Activated CD4-positive, alpha-beta T cell treated with anti-CD3 and anti-CD28 coated beads, Interleukin-2, amount 50 U/mL, for 1 hour (primary cell): ENCODE results near the gene DTNBP1.
A peak's percentile ranks its signal among the peaks of the same experiment; 100 is the strongest.

Experiments
- DNase-seq: peaks from one replicate; pipeline ENCODE4 v3.0.0-alpha.2; 2020

DTNBP1 gene, protein sequence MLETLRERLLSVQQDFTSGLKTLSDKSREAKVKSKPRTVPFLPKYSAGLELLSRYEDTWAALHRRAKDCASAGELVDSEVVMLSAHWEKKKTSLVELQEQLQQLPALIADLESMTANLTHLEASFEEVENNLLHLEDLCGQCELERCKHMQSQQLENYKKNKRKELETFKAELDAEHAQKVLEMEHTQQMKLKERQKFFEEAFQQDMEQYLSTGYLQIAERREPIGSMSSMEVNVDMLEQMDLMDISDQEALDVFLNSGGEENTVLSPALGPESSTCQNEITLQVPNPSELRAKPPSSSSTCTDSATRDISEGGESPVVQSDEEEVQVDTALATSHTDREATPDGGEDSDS

DNA sequence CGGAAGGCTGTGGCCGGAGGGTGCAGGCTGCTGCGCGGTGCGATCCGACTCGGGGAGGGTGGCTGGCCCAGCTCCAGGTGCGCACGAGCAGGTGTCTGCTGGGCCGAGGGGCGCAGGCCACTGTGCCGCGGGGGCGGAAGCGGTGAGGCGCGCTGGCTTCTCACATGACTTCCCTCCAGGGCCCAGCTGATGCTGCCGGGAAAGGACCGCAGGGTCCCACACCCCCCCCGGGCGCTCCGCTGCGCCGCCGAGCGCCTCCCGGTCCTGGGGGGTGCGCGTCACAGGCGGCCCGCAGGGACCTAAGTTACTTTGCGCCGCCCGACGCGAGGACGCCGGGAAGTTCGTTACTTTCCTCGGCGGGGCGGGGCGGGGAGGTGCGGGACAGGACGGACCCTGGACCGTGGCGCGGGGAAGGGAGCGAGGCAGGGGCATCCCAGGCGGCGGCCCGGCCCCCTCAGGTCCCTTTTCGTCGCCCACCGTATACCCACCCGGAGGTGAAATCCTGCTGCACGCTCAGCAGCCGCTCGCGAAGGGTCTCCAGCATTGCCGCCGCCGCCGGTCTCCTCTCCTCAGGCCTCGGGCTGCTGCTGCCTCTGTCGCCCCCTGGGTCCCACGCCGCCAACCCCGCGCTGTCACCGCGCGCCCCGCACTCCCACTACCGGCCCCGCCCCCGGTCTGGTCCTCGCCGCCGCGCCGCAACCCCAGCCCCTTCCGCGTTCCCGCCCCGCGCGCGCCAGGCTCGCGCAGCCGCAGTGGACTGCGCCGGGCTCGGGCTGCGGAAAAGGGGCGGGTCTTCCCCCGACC, at the start of gene DTNBP1:
TSS of gene DTNBP1 (minus strand) at position 703 of the 804 bp plus-strand sequence. CDS start at position 544, 159 bp downstream.
- DNase-seq: peak; percentile 77

DNA sequence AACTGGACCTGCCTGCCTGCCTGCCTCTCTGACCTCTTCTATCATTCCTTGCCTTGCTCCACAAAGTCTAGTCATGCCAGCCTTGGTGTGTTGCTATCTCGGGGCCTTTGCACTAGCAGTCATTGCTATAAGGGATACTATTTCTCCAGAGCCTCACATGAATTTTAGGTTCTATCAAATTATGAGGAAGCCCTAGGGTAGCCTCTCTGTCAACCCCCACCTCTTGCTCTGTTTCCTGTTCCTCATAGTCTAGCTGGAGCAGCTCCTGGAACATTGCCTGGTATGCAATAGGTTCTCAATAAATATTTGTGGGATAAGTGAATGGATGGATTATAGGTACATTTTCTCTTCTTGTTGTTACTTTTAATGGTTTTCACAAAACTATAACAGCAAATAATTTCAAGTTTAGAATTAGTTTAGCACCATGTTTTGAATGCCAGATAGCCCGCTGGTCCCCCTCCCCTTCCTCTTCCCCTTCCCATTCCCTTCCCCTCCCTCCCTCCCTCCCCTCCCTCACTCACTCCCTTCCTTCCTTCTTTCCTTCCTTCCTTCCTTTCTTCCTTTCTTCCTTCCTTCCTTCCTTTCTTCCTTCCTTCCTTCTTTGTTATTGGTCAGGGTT, 46.9 kb upstream of the DTNBP1 start:
- no peak for DNase-seq

DNA sequence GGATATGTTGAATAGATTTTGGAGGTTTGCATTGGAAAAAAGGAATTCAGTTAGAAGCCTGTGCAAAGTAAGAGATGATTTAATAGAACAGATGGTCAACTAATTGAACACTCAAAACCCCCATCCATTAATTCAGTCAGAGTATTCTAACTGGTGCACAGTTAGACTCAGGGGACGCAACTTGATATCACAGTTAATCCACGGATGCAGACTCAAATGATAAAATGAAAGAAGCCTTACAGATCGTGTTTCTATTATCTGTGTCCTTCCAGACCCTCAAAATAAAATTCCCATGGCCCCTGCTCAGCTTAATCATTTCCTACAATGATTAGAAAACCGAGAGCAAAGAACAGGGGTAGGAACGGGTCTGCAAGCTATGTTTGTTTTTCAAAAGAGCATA, 45.4 kb upstream of the DTNBP1 start:
- DNase-seq: no peak

DNA sequence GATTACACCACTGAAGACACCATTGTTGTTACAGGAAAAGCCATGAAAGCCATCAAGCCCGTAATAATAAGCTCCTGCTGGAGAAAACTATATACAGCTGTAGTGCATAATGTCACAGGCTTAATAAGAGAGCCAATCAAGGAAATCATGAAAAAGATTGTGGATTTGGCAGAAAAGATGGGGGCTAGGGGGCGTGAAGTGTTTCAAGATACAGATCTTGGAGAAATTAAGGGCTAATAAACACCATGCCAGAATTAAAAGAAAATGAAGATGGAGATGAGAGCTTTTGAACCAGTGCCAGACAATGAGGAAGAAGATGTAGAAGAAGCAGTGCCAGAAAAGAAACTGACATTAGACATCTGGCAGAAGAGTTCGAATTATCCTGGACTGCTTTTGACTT, 43.2 kb upstream of the DTNBP1 start:
- no peak for DNase-seq

DNA sequence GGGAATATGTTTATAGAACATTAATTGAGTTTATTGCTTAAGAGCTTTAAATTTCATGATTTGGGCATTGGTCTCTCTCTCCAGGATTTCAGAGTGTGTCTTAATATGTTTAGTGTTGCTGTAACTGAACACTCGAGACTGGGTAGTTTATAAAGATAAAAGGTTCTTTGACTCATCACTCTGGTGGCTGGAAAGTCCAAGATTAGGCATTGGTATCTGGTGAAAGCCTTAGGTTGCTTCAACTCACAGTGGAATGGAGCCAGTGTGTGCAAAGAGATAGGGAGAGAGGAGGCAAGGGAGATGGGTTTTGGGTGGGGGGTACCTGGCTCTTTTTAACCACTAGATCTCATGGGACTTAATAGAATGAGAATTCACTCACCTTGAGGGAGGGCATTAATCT, 35.6 kb upstream of the DTNBP1 start:
- no peak for DNase-seq

DNA sequence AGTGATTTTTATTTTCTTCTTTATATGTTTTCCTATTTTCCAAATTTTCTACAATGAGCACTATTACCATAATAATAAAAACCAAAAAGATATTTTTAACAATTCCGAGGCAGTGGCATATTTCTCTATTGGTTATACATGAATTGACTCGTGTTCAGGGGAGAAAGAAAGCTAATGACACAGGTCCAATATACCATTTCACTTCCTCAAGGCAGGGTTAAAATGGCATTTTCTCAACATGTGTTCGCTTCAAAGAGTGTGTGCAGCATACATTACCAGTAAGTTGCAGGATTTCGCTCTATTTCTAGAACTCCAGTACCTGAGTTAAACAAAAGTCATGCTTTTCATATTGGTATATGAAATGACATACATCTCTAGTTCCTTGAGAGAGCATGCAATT, 35.1 kb upstream of the DTNBP1 start:
- no peak for DNase-seq

DNA sequence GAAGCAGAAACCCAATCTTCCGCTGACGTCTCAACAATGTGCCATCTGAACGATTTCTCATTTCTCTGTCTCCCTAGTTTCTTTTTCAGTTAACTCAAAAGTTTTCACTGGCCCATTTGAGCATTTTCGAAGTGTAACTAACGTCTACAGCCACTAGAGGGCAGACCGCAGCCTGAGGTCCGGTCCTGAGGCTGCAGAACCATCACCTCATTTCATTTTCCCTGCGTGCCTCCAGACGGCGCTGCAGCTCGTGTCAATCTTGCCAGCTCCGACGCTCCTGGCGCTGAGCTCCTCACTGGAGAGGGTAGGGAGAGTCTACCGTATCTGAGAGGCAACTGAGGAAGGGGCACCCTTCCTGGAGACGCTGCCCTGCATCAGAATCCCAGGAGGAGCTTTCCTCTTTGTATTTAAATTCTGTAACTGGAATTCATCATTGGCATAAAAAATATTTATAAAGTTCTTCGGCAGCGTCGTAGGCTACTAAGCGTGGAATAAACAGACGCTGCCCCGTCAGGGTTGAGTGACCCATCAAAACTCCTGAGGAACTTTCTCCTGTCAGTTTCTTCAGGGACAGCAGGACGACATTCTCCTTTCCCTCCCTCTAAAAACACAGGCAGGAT, 28.5 kb upstream of the DTNBP1 start:
- DNase-seq: peak; percentile 72

DNA sequence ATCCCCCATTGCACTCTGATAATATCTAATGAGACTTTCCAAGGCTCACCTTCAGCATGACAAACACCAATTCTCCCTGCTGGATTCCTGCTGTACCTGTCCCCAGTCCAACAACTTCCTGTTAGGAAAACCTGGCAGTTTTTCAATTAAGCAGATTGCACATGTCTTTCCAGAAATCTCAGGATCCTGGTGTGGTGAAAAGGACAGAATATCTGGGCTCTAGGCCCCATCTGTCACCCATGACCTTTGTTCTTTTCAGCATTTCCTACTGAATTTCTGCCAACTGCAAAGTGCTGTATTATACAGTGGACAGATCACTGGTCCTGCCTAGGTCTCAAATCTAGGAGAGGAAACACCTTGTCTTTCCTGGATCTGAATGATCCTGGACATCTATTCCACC, 27.7 kb upstream of the DTNBP1 start:
- no peak for DNase-seq

DNA sequence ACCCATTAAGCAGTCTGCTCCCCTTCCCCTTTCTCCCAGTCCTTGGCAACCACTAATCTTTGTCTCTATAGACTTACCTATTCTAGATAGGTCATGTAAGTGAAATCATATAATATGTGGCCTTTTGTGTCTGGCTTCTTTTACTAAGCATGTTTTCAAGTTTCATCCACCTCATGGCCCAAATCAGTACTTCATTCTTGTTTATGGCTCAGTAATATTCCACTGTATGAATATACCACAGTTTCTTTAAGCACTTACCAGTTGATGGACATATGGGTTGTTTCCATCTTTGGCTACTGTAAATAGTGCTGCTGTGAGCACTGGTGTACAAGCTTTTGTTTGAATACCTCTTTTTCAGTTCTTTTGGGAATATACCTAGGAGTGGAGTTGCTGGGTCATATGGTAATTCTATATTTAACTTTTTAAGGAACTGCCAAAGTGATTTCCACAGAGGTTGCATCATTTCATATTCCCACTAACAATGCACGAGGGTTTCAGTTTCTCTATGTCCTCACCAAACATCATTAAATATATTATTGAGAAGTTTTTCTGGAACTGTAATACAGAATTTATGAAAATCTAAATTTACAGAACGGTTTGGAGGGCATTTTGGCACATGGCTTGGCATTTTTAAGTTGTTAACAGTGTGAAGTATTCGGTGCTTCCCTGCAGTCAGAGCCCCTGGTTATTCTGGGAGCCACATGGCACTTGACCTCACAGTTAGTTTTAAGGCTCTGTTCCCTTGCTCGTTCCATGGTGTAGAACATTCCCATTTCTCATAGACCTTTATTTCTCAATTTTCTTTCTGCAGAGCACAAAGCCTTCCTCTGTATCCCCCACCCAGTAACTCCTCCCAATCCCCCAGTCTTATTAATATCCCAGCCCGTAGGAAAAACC, 27.0 kb upstream of the DTNBP1 start:
- no peak for DNase-seq

DNA sequence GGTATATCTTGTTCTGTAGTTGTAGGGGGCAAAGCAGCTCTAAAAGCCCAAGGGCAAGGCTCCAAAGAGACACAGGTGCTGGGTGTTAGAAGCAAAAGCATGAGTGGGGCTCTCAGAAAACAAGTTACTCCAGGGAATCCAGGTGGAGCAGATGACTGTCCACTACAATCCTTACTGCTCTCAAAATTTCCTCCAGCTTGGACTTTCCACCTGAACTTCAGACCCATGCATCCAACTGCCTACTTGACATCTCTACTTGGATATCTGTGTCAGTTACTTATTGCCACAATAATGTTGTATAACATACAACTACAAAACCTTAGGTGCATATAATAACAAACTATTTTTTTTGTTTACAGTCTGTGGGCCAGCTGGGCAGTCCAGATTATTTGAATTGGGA, 22.8 kb upstream of the DTNBP1 start:
- no peak for DNase-seq

DNA sequence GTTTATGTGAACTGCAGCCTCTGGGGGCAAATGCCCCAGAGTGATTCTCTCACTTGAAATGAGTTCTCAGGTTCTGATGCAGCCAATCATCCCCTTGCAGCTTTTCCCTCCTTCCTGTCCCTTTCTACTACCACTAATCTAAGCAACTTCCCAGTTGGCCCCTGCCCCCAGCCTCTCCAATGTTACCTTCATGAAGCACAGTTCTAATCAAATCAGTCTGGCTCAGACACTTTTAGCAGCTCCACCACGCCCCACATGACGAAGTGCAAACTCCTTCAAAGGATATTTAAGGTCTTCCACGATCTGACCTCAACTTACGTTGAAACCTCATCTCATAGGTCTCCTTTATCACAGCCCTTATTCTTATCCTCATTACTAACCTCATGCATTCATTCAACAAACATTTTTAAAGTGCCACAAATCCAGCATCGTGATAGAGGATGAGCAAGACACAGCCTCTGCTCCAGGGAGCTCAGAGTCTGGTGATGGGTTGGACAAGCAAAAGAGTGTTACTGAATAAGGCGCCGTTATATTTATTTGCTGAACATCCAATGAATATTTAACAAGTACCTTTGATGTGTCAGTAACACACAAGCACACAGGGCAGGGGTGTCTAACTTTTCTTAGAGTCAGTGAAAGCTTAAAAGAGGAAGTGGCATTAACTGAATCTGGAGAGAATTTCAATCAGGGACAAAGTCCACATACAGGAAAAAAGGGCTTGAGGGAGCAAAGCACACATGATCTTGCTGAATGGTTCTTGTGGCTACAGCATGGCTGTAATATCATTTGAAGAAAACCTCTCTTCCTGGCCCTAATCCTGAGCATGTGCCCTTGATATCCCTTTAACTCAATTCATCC, 20.4 kb upstream of the DTNBP1 start:
- no peak for DNase-seq

DNA sequence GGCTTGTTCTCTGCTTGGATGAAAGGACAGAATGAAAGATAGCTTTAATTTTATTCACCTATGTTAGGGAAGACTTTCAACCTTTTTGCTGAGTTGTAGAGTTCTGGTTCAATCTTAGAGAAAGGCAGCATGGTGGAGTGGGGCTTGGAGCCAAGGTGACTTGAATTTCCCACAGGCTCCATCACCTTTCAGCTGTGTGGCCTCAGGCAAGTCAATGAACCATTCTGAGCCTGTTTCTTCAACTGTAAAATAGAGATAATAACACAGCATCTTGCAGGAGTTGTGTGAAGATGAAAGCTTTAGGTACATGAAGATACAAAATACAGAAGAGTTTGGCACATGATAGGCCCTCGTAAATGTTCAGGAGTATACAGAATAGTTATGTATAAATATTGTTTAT, 19.1 kb upstream of the DTNBP1 start:
- DNase-seq: no peak

DNA sequence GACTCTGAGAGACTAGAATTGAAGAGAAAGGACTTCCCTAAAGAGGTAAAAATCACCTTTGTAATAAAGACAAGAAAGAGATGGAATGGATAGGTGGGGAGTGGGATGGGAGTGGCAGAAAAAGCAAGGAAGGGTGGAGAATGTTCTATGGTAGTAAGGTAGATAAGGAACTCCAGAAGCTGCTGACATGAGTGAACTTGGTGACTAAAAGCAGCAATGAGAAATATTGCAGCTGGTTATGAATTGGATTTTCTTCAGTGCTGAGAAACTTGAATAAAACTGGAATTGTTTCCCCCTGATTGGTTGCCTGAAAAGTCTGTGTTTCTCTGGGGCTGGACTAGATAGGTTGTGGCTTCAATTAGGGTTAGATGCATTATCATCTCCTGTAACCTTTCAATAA, 15.7 kb upstream of the DTNBP1 start:
- DNase-seq: no peak

DNA sequence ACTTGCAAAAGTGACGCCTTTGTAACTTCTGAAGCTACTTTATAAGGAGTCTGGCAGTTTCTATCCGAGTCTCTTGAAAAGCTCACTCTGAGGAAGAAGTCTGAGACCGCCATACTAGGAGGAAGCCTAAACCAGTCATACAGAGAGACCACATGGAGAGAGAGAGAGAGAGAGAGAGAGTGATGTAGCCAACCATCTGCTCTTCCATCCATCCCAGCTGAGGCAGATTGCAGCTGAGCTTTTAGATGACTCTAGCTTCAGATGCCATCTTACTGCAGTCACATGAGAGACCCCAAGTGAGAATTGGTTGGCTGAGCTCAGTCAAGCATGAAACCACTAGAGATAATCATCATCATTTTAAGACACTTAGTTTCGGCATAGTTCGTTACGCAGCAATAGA, 15.0 kb upstream of the DTNBP1 start:
- no peak for DNase-seq

DNA sequence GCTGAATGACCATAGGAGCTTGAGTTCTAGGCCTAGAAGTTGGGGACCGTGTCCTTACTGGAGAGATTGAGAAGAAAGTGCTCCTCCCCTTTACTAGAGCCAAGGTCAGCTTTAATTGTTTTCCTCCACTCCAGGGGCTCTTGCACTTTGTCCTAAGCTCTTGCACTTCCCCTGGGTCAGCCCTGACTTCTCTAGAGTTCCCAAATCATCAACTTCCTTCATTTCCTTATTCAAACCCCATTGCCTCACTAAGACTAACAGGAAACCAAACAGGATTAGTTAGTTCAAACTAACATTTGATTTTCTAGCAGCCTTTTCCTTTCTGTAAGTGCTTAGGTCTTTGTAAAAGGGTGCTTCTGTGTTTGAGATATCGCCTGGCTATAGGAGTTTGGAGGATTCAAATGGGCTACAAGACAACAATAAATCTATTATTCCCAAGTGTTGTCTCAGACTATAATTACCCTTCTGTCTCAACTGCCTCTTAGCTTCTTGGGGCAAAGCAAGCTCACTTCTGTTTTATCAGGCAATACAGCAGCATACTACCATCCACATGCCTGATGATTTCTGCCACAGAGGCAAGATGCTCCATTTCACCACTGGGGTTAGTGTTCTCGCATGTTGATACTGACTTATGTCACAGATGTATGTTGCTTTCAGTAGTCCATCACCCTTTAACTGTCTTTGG, 12.8 kb upstream of the DTNBP1 start:
- DNase-seq: no peak

DNA sequence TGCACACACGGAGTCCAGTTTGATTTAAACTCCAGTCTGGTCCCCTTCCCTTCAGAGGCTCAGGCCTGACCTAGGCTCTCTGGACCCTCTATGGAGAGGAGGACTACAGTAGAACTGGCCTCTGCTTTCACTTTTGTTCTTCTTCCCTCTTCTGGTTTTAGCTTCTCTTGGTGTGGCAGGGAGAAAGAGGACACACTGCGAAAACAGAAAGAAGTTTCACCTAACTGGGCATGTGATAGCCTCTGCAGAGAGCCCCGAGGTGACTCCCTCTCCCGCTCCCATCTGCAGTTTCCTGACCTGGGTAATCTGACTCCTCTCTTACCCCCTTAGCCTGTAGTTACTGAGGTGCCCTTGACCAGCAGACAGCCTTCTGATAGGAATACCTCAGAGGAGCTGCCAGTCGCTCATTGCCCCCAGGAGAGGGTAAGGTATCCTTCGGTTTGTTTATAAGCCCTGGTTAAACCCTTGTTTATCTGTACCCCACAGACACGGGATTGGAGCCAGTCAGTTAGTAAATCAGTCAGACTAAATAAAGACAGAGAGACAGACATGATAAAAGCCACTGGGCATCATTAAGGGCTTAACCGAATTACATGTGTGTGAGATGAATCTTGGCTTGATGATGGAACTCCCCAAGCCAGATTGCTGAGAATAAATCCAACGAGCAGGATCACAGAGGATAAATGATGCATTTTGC, 12.0 kb upstream of the DTNBP1 start:
- DNase-seq: no peak

DNA sequence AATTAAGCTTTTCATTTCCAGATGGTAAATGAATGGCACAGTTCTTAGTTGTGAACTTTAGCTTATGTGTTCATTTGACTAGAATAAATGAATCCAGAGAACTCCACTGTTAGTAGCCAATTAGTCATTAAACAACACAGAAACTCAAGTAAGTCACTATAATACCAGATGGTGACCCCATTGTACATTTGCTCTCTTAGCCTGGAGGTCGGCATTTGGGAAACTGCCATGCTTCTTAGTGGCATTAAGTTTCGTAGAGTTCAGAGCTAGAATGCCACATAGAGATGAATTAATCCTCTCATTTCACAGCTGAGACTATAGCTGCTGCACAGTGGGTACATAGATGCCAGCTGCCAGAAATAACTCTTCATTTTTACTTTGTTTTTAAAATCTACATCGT, 10.8 kb upstream of the DTNBP1 start:
- no peak for DNase-seq

DNA sequence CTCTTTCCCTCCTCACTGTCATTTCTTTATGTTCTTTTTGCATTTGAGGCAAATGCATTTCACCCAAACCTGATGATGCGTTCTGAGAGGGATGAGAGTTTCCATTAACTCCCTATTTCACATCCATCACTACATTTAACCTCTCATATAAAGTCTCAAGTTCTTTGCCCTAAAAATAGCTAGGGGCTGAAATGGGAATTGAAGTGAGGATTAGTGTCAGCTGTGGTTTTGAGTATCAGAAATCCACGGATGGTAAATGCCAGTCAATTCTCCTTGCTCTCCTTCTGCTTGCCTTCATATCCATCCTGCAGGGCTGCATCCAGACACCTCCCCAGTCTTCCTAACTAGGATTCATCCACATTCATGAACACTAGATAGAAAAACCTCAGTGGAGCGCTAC, 10.0 kb upstream of the DTNBP1 start:
- no peak for DNase-seq

DNA sequence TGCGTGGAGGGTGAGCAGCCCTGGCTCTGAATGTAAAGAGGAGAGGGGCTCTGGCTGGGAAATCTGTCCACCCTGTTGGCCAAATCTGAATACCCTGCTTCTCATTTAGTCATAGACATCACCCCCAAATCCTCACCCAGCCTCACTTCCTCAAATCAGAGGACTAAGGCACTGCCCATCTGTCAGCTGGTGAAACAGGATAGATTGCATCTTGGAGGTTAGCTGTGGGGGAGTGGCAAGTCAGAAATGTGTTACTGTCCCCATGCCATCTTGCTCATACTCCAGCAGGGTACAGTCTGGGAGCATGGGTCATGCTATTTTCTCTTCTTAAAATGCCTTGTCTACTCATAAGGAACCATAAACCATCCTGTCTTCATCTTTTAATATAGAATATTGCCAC, 9.5 kb upstream of the DTNBP1 start:
- DNase-seq: no peak

DNA sequence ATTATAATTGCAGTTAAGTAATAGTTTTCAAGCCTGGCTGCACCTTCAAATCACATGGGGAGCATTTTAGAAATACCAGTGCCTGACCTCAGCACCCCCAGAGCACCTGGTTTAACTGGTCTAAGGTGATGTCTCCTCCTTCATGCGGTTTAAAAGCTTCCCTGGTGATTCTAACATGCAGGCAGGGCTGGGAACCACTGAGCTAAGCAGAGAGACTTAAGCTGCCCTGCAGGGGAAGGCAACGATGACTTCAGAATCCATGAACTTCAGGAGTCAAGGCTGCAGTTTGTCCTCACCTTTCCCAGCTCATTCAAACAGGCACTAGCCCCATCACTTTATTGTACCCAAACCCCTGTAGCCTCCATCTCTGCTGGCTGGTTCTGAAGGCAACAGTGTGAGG, 6.1 kb upstream of the DTNBP1 start:
- DNase-seq: no peak
